Stimulated activated CD8-positive, alpha-beta memory T cell treated with anti-CD3 and anti-CD28 coated beads, Interleukin-4, amount 100 ng/mL, for 4 hours (primary cell): ENCODE measurements around the gene PBXIP1.

Experiments
- DNase-seq, 2 donors: peaks; one replicate each; pipeline ENCODE4 v3.0.0-alpha.2; 2020; ENCODE audit warnings: low read depth in 2 of 2, low spot score in 1 of 2

The PBXIP1 gene

GRCh38 chr1:154959426-154959780 lies 3.5 kb upstream of the PBXIP1 start:
- DNase-seq: no peak

- DNase-seq: no peak
These were observed 3.0 kb upstream of the PBXIP1 start for GRCh38 chr1:154958681-154959425.

GRCh38 chr1:154958036-154958435 lies 2.1 kb upstream of the PBXIP1 start:
- DNase-seq: no peak

GRCh38 chr1:154957091-154957657 lies 1.3 kb upstream of the PBXIP1 start:
- DNase-seq: no peak

GRCh38 chr1:154956544-154956941 lies 644 bp upstream of the PBXIP1 start:
- no peak for DNase-seq

- DNase-seq: peak; percentile 48 to 49
These were observed 721 bp downstream of the PBXIP1 start for GRCh38 chr1:154955039-154955717.

- no peak for DNase-seq
These were observed 1.4 kb downstream of the PBXIP1 start for GRCh38 chr1:154954541-154954940.

- no peak for DNase-seq
These were observed 2.3 kb downstream of the PBXIP1 start for GRCh38 chr1:154953611-154954038.

- DNase-seq: no peak
These were observed 3.2 kb downstream of the PBXIP1 start for GRCh38 chr1:154952664-154953063.

GRCh38 chr1:154951901-154952657 lies 3.8 kb downstream of the PBXIP1 start:
- DNase-seq: peak in 1 of 2 donors; percentile 22

- DNase-seq: no peak
These were observed 7.8 kb downstream of the PBXIP1 start for GRCh38 chr1:154948079-154948478.

- DNase-seq: no peak
These were observed 9.7 kb downstream of the PBXIP1 start for GRCh38 chr1:154945962-154946850.

GRCh38 chr1:154945160-154945961 lies 10.5 kb downstream of the PBXIP1 start:
- no peak for DNase-seq

GRCh38 chr1:154944401-154945159 lies 11.3 kb downstream of the PBXIP1 start:
- DNase-seq: no peak

- no peak for DNase-seq
These were observed 12.1 kb downstream of the PBXIP1 start for GRCh38 chr1:154943649-154944400.

GRCh38 chr1:154941333-154942013 lies 14.4 kb downstream of the PBXIP1 start:
- no peak for DNase-seq

GRCh38 chr1:154940651-154941194 lies 15.2 kb downstream of the PBXIP1 start:
- DNase-seq: no peak

- no peak for DNase-seq
These were observed 15.7 kb downstream of the PBXIP1 start for GRCh38 chr1:154940213-154940560.
